NK-92 (cell line): ENCODE results near the gene TBC1D9.

Experiments
- DNase-seq: peaks from one replicate; lab custom pipeline; 2025; ENCODE audit not compliant: unreplicated experiment; lab: John Stamatoyannopoulos, UW

TBC1D9 gene

DNA sequence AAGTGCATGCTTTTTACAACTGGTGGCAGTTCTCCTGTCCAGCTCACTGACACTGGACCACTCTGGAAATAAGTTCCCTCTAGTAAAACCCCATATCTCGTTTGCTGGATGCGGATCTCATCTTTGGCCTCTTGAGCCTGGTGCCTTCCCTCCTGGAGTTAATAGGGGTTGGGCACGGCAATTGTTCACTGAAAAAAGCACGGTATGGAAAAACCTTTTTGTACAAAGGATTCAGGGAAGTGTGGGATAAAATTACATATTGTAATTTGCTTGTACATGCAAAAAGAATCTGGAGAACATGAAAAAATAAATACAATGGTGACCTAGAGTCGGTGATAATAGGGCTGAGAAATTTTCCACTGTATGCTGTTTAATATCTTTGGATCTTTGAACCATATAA, 30.6 kb downstream of the TBC1D9 start:
- no peak for DNase-seq

DNA sequence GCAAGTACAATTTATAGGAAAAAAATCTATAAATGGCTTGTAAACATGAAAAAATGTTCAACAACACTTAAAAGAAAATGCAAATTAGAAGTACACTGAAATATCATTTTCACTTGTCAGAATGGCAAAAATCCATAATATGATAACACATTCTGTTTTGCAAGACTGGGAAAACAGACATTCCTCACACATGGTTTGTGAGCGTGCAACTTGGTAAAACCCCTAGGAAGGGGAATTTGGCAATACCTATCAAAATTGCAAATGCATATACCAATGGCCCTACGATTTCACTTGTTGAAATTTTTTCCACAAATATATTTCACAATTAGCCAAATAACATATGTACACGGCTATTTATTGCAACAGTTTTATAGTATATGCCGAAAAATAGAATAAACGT, 31.4 kb downstream of the TBC1D9 start:
- DNase-seq: no peak

DNA sequence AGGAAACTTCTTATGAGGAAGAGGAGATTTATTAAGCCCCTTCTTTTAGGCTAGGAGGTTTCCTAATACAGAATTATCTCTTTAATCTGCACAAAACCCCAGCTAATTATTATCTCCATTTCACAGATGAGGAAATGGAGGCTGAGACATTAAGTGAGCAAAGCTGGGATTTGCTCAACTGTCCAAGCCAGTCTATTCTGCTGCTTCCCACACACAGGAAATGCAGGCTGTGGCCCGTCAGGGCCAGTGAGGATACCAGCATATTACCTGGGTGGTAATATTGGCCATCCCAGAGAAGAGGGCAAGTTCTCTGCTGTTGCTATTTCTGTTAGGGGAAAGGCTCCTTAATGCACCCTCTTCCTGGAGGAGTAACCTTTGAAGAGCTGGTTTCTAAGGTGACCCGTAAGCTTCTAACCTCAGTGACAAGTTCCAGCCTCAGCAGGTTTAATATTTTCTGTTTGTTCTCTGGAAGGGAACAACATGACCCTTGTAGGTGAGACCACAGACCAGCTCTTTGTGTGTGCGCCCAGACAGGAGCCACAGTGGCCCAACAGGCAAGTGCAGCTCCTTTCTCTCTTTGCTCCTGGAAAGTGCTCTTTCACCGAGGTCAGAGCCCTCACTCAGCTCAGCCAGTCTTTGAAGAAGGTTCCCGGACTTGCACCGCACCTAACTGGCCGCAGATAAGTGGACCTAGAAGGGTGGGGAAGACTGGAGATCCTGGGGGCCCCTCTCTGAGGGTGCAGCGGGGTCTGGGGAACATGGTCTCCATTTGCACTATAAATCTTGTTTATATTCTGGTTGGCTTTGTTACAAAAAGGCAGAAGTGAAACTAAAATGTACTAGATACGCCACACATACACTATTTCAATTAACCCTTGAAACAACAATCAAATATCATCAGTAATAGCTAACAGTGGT, 35.5 kb downstream of the TBC1D9 start:
- no peak for DNase-seq

DNA sequence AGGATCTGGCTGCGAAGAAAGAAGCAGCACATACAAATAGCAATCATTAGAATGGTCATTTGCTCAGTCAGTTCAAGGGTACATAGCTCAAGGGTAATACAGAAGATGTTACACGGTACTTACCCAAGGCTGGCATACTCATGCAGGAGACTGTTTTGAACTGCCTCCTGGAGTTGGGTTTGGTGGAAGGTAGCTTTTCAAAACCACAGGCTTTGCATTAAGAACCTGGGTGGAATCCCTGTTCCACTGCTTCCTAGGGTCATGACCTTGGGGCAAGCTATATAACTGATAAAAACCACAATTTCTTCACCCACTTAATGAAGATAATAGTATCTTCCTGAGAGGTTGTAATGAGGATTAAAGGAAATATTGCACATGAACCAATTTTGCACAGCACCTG, 36.5 kb downstream of the TBC1D9 start:
- DNase-seq: no peak

DNA sequence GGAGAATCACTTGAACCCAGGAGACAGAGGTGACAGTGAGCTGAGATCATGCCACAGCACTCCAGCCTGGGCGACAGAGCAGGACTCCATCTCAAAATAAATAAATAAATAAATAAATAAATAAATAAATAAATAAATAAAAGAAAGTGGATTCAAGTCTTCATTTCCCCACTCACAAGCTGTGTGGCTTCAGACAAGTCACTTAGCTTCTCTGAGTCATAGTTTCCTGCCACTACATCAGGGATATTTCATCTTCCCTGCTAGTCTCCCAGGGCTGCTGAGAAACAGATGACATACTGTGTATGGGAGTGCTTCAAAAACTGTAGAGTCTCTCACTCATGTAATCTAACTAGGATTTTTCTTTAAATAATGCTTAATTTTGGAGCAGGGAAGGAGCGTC, 37.2 kb downstream of the TBC1D9 start:
- no peak for DNase-seq

DNA sequence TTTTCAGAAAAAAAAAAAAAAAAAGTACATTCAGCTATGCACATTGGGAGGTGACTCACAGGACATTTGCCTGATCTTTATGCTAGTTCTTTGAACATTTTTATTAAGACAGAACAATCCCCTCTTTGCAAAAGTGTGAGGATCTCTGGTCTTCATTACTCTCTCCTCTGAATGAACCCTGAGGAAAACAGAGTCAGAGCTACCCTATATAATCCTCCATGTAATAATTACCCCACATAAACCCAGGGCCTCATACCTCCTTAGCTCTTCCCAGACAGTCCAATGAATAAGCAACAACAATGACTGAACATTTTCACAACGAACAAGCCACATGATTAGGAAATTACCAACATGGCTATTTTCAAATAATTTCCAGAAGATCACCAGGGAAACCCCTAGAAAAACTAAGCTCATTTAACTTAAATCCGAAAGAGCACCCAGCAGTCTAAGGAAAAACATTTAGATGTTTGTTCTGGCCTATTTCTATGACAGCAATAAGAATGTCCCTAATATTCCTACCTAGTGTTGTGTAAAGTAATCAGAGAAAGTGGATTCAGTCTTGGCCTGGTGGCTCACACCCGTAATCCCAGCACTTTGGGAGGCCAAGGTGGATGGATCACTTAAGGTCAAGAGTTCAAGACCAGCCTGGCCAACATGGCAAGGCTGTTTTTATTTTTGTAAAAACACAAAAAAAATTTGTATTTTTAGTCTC, 37.8 kb downstream of the TBC1D9 start:
- no peak for DNase-seq

DNA sequence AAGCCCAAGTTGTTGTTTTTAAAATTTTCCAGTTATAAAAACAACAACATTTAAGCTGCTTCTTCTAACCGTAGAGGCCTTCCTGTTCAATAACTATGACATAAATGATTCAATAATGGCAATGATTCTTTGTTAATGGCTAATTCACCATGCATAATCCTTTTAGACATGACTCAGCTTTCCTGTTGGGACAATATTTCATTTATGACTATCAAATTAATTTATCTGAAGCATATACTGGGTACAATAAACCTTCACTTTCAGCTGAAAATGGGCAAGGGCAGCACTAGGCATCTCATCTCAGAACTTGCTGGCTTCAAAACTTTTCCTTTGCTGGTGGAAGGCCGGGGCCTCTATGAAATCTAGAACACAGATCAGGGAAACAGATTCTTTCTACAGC, 38.9 kb downstream of the TBC1D9 start:
- no peak for DNase-seq

DNA sequence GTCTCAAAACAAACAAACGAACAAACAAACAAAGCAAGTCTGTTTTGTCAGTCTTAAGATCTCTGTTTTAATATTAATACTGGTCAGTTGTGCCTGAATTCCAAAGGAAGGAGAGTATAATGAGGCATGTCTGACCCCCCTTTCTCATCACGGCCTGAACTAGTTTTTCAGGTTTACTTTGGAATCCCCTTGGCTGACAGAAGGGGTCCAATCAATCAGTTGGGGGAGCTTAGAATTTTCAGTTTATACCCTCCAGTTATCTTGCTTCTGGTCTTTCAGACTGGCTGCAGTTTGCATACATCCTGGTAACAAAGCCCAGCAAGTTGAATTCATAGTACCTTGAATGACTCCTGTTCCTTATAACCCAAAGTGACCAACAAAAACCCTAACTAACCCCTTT, 41.1 kb downstream of the TBC1D9 start:
- no peak for DNase-seq

DNA sequence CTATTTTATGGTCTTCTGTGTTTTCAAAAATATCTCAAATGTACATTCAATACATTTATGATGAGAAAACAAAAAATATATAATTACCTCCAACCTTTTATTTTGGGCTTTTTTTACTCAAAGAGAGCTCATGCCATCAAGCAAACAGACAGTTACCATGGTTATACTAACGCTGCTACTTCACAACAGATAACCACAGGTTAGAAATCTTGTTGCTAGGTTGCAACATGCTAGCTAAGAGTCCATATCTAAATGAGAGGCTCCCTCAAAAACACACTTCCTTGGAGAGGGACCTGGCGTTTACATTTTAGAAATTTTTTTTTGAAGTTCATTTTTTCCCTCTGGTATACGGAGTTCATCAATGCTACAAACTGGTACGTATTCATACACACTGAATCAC, 44.3 kb downstream of the TBC1D9 start:
- DNase-seq: no peak

DNA sequence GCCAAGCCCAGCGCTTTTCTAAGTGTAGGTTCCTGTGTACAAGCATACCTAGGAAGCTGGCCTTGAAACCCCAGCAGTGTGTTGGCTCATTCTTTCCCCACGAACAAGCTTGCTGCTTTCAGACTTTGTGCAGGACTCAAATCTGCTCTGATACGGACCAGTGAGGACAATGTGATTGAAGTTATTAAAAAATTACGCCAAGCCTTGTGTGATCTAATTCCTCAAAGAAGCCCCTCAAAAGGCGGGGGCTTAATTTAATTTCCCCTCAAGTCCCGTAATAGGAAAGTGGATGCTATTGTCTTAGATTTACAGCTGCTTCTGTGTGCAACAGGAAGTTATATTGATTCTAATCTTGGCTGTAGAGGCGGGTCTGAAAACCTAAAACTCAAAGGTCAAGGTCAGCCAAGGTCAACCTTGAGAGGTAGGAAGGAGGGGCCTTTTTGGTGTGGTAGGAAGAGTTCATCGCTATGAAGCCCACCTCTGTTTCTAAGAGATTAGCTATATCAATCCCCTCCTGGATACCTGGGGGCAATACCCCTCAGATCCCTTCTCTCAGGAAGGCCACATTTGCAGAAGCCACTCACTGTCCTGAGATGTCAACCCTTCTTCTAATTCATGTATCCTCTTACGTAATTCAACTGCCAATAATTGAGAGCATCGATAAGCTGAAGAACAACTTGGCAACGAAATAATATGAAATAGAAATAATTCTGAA, 45.1 kb downstream of the TBC1D9 start:
- no peak for DNase-seq

DNA sequence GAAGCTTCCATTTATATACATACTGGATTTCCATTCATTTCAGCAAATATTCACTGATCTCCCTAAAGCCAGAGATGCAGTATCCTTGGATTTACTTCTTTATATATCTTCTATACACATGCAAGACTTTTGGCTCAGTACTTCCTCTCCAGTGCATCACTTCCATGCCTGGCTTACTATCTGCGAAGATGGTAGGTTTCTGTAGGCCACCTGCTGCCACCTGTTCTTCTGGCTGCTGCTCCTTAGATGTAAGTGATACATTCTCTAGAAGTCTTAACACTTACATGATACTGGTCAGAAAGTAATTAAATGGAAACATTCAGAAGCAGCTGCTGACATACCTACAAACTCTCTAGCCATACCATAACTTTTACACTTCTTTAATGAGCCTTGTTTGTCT, 48.9 kb downstream of the TBC1D9 start:
- no peak for DNase-seq

DNA sequence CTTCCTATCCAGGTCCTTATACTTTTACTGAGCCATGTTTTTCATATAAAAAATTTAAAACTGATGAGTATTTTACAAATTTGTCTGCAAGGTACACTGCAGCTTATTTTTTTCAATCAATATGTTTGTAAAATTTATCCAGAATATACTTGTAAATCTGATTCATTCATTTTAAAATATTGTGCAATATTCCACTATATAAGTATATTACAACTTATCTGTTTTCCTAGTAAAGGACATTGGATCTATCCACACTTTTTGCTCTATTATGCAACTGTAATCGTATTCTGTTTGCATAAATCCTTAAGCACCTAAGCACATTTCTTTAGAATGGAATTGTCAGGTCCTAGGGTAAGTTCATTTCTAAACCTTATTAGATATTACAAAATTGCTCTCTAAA, 49.5 kb downstream of the TBC1D9 start:
- no peak for DNase-seq

DNA sequence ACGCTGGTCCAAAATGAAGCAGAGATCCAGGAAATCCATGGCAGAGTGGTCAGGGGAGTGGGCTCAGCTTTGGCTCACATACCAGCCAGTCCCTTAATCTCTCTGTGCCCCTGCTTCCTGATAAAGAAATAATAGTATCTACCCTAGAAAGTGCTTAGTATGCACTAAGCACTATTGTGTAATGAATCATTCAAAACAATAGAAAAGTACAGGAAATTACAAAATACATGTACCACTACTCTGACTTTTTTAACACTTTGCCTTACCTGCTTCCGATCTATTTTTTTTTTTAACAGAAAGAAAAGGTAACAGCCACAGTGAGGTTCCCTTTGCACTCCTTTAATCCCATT, 49.9 kb downstream of the TBC1D9 start:
- DNase-seq: no peak

DNA sequence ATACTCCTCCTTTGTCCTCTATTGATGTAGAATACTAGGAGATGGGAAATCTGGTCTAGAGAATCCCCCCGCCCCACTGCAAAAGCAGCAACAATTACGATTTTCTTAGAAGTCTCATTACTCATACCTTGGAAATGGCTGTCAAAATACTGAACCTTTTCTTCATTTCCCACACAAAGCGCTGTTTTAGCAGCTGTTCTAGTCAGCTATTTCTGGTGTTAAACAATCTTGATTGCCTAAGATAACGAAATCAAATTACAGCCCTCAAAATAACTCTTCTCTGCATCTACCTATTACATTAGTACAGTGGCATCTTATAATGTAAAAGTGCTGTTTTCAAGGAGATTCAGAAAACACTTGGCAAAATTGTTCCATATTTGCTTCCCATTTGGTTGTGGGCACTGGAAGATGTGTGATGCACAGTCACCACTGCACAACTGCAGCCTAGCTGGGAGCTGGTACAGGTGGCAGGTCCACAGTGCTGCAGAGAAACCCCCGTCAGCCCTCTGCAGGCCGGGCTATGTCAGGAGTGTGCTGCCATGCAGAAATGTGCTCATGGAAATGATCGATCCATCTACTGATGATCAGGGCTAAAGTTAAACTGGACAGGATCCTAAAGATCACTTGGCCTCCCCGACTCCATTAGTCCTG, 50.4 kb downstream of the TBC1D9 start:
- no peak for DNase-seq

DNA sequence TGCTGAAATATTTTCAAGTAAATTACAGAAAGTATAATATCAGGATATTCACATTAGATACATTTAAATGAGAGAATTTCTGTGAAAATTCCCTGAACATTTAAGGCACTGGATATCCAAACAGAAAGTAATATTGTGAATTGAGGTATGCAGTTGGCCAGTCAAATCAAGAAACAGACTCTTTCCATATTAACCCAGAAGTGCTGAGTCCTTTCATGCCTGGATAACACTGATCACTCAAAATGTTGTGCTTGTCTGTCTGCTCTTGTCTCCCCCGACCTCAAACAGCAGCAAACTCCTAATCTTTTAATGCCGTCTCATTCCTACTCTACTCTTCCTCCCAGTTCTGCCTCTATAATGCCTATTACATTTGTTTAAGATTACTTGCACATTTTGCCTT, 51.2 kb downstream of the TBC1D9 start:
- no peak for DNase-seq

DNA sequence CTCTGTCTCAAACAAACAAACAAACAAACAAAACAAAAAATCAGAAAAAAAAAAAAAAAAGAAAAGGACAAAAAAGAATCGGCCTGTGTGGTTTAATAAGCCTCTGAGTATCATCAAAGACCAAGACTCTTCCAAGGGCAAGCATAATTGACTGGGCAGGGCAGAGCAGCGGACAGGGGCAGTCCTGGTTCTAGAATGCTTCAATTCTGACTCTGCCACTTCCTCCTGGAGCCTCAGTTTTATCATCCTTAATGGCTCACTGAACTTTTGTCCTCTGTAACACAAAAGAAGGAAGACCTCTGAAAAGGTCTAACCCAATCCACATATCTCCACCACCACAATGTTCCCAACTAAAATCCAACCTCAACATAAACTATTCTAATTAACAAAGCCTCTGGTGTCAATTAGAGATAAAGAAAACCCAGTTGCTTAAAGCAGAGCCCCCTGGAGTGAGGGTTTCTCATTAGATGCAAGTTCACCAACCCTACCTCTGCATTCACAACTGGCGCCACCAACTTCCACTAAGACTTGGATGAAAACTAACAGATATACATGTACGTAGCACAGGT, 51.7 kb downstream of the TBC1D9 start:
- DNase-seq: no peak

DNA sequence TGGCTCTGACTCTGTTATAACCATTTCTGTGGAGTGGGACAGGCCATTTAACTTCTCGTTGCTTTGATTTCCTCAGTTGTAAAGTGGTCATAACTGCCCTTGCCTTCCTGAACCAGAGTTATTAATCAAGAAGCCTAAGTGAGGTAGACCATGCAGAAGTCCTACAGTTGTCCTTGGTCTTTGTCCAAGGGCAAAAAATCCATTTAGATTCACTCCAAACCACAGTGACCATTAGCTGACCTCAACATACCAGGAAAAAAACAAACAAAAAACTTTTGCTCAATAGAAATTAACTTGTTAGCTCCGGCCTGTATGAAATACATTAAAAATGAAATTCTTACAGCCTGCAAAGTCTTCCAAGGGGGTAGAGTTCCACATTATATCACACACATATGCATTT, 52.7 kb downstream of the TBC1D9 start:
- DNase-seq: no peak

DNA sequence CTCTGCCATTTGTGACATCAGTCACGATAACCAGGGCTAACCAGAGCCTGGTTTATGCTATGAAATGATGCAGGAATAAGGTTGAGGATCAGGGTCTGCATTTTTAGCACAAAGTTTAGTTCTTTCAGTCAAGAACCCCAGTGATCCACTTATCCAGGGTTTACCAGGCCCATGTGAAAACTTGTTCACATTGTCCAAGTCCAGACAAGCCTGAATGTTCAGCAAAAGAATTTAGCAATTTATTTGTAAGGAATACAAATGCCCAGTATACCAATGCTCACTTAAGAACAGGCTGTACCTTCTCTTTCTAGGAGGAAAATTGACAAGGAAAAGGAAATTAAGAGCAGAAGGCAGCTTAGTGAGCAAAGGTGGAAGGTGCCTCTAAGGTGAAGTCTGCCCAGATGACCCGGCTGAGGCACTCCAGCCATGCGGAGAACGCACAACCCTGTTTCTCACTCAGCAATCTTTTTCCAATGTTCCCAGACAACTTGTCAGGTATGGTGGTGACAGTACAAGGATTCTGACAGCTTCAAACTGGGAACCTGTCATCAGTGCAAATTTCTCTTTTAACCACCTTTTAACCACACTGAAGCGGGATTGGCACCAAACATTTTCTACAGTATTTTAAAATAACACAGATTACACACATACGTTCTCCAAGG, 54.0 kb downstream of the TBC1D9 start:
- no peak for DNase-seq

DNA sequence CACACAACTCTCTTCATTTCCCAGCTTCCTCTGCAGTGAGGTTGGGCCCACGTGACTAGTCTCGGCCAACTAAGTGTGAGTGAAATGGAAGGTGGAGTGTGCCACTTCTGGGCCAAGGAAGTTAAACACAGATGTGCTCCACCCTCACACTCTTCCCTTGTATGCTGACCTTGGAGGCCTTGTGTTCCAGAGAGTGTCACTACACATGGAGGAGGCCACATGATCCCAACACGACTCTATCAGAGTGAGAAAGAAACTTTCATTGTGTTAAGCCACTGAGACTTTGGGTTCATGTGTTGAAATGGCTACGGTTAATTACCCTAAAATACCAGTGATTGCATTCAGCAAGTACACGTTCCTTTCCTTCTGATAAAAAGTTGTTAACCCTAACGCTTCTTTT, 55.1 kb downstream of the TBC1D9 start:
- DNase-seq: no peak

DNA sequence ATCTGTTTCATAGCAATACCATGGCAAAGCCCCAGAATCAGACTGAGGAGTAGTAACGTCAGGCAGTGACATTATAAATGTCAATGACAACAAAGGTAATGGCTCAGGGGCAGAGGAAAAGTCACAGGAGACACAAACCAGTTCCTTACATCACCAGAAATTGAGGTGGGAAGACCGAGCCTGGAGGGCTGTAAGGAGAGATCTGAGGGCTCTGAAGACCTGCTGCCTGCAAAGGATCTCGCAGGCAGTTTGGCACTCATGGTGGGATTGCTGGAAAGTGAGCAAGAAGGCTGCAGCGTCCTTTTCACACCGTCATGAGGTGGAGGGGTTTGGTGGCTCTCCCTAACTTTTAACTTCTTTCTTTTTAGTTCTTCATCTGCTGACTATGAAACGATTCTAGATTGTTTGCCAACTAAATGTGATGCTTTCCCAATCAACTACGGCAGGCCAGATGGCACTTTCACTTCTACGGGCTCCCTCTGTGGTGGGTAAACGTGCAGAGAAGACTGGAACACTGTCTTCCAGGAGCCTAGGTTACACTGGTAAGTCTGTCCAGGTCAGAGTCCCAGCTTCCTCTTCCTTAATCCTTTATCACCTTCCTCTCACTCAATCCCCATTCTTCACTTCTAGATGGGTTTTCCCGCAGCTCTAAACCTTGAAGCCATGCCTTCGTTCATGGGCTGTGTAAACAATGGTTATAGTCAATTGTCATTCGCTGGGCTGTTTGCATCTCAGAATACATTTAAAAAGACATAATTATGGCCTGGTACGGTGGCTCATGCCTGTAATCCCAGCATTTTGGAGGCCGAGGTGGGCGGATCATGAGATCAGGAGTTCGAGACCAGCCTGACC, 58.2 kb downstream of the TBC1D9 start:
- no peak for DNase-seq
